ENCODE results near the gene ARID3B.
"Not testable (repeated sequence)": the region's sequence is repeated elsewhere in the genome, so short reads cannot be mapped to it uniquely, and the experiment has no call there.

ARID3B gene

GRCh38 chr15:74535388-74536084 is 5.5 kb upstream of the ARID3B start:
- no peak for DNase-seq (ENCODE audit: low read depth)

GRCh38 chr15:74537736-74538135 is 3.3 kb upstream of the ARID3B start:
- DNase-seq (ENCODE audit: low read depth): no peak

- not testable (repeated sequence) for DNase-seq (ENCODE audit: low read depth)
These were observed 1.5 kb upstream of the ARID3B start for GRCh38 chr15:74539521-74539920.

- no peak for DNase-seq (ENCODE audit: low read depth)
These were observed 759 bp upstream of the ARID3B start for GRCh38 chr15:74540161-74540760.

- DNase-seq (ENCODE audit: low read depth): peak; percentile 21
These were observed 610 bp downstream of the ARID3B start for GRCh38 chr15:74541494-74542165.

GRCh38 chr15:74542166-74543042 is 1.4 kb downstream of the ARID3B start:
- DNase-seq (ENCODE audit: low read depth): no peak

GRCh38 chr15:74543043-74543422 is 2.0 kb downstream of the ARID3B start:
- no peak for DNase-seq (ENCODE audit: low read depth)

GRCh38 chr15:74543583-74543982 is 2.6 kb downstream of the ARID3B start:
- no peak for DNase-seq (ENCODE audit: low read depth)

GRCh38 chr15:74545086-74545485 is 4.1 kb downstream of the ARID3B start:
- DNase-seq (ENCODE audit: low read depth): no peak

GRCh38 chr15:74545776-74546656 is 5.0 kb downstream of the ARID3B start:
- peak; percentile 84 for DNase-seq (ENCODE audit: low read depth)

- DNase-seq (ENCODE audit: low read depth): no peak
These were observed 6.6 kb downstream of the ARID3B start for GRCh38 chr15:74547616-74548015.

GRCh38 chr15:74548241-74548640 is 7.2 kb downstream of the ARID3B start:
- no peak for DNase-seq (ENCODE audit: low read depth)

- no peak for DNase-seq (ENCODE audit: low read depth)
These were observed 8.8 kb downstream of the ARID3B start for GRCh38 chr15:74549816-74550215.

- no peak for DNase-seq (ENCODE audit: low read depth)
These were observed 10.7 kb downstream of the ARID3B start for GRCh38 chr15:74551714-74552113.

GRCh38 chr15:74552773-74553441 is 11.9 kb downstream of the ARID3B start:
- DNase-seq (ENCODE audit: low read depth): no peak

GRCh38 chr15:74555192-74555591 is 14.2 kb downstream of the ARID3B start:
- no peak for DNase-seq (ENCODE audit: low read depth)

- no peak for DNase-seq (ENCODE audit: low read depth)
These were observed 17.7 kb downstream of the ARID3B start for GRCh38 chr15:74558706-74559105.

- DNase-seq (ENCODE audit: low read depth): no peak
These were observed 22.4 kb downstream of the ARID3B start for GRCh38 chr15:74563442-74563841.

- DNase-seq (ENCODE audit: low read depth): no peak
These were observed 23.2 kb downstream of the ARID3B start for GRCh38 chr15:74564182-74564581.

GRCh38 chr15:74565381-74566085 is 24.5 kb downstream of the ARID3B start:
- no peak for DNase-seq (ENCODE audit: low read depth)

Data from stimulated activated CD8-positive, alpha-beta memory T cell treated with anti-CD3 and anti-CD28 coated beads, Interleukin-7, amount 100 ng/mL, for 24 hours (primary cell).